Fibroblast of the aortic adventitia (primary cell): ENCODE results near the gene NPAS2. TPM values are rescaled to one million over a fixed set of nuclear protein-coding genes. Genes with fewer than 3 reads are reported as not detected.

Experiments
- DNase-seq: peaks from one replicate; pipeline ENCODE4 v3.0.0-alpha.2; 2010; ENCODE audit warnings: low read depth
- H3K4me3 ChIP-seq: 2 replicates; pipeline ENCODE4 v1.5.1; 2011; ENCODE audit warnings: low read depth, mild to moderate bottlenecking, control low read depth, low read length, moderate library complexity
- total RNA-seq: library from RNA; depleted of rRNA; stranded (reverse); fragments of >200 nt; gene quantifications from 2 replicates; pipeline ENCODE4 v1.2.3, GENCODE V29; 2012; ENCODE audit warnings: low replicate concordance
- TF ChIP-seq, protein P1 (sequence below): IDR thresholded peaks from 2 replicates; pipeline ENCODE4 v1.5.1; 2011; ENCODE audit warnings: mild to moderate bottlenecking, low read length, control low read depth, inconsistent platforms; ENCODE audit not compliant: insufficient read depth

NPAS2 gene
- total RNA-seq, 1 donor, result 24.3 TPM

DNA sequence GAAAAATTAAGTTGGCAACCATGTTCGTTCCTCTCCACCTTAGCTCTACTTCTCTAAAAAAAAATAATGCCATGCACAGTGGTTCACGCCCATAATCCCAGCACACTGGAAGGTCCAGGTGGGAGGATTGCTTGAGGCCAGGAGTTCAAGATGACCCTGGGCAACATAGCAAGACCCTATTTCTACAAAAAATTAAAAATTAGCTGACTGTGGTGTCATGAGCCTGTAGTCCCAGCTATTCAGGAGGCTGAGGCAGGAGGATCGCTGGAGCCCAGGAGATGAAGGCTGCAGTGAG lies 40.1 kb upstream of the NPAS2 start:
- no peak overlapping the region for H3K4me3 ChIP-seq
- TF ChIP-seq, protein P1, sequence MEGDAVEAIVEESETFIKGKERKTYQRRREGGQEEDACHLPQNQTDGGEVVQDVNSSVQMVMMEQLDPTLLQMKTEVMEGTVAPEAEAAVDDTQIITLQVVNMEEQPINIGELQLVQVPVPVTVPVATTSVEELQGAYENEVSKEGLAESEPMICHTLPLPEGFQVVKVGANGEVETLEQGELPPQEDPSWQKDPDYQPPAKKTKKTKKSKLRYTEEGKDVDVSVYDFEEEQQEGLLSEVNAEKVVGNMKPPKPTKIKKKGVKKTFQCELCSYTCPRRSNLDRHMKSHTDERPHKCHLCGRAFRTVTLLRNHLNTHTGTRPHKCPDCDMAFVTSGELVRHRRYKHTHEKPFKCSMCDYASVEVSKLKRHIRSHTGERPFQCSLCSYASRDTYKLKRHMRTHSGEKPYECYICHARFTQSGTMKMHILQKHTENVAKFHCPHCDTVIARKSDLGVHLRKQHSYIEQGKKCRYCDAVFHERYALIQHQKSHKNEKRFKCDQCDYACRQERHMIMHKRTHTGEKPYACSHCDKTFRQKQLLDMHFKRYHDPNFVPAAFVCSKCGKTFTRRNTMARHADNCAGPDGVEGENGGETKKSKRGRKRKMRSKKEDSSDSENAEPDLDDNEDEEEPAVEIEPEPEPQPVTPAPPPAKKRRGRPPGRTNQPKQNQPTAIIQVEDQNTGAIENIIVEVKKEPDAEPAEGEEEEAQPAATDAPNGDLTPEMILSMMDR, result no peak

GRCh38 chr2:100780203-100781008 lies 39.5 kb upstream of the NPAS2 start:
- H3K4me3 ChIP-seq, result no peak overlapping the region
- DNase-seq, result peak; percentile 65
- TF ChIP-seq, protein P1, result no peak

More for the DNA sequence above, 40.1 kb upstream of the NPAS2 start:
- DNase-seq, result no peak

DNA sequence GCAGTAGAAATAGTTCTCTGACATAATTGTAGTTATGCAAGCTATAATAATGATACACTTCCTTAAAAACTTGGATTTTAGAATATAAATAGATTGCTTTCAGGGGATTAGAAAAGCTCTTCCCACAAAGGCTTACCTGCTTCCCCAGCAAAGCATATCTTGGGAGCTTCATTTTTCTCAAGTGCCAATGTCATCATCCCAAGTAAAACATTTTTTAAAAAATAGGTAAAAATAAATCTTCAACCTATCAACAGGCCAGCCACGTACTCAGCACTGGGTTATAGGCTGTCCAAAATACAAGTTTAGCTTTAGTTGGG lies 39.0 kb upstream of the NPAS2 start:
- TF ChIP-seq, protein P1, result no peak
- H3K4me3 ChIP-seq, result no peak overlapping the region
- DNase-seq, result no peak

- TF ChIP-seq, protein P1, result no peak
- no peak for DNase-seq
- H3K4me3 ChIP-seq, result no peak overlapping the region
Observed at GRCh38 chr2:100781523-100782379, 38.2 kb upstream of the NPAS2 start.

DNA sequence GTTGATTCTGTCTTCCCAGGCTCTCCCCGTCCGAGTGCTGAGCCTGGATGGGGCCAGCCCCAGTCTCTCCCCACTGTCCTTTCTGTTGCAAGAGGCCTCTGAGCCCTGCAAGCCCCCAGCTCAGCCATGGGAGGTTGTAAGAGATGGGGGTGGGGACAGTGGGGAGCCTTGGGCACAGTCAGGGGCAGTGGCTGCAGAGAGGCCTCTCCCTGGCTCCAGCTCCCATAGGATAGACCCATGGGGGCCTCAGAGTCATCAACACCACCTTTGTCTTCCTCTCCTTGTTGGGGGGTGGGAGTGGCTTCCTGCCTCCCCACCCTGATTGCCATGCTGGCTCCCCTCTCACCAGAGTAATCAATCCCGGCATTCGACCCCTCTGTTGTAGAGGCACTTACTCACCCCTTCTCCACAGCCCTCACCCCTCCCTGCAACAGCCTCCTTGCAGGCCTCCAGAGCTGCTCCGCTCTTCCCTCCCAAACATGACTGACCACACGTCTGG lies 37.5 kb upstream of the NPAS2 start:
- TF ChIP-seq, protein P1, result no peak
- no peak overlapping the region for H3K4me3 ChIP-seq
- DNase-seq, result no peak

- TF ChIP-seq, protein P1, result no peak
- H3K4me3 ChIP-seq, result no peak overlapping the region
- DNase-seq, result no peak
Observed at GRCh38 chr2:100783987-100784386, 36.0 kb upstream of the NPAS2 start.
